Left ventricle myocardium superior (tissue), 1 donor: ENCODE results near the gene WDR88. TPM values are rescaled to one million over a fixed set of nuclear protein-coding genes. Genes with fewer than 3 reads are reported as not detected.
"Not testable (repeated sequence)": the region's sequence is repeated elsewhere in the genome, so short reads cannot be mapped to it uniquely, and the experiment has no call there.

Experiments used
- ATAC-seq: fragments of 200-7000 bp; cut with Tn5 transposase; one replicate; pipeline ENCODE4 v1.9.1; 2020; ENCODE audit warnings: mild to moderate bottlenecking, moderate library complexity
- DNase-seq: peaks from one replicate; pipeline ENCODE4 v3.0.0-alpha.2; 2020
- intact Hi-C: fragments of 100-400 bp; cut with micrococcal nuclease; formaldehyde crosslinking; loops from one replicate; pipeline ENCODE4 v1.11.0; 2022
- total RNA-seq: library from RNA; stranded (reverse); fragmentation: NEBNext Ultra II Directional; extraction: Animal tissue kit (Norgen Biotek cat#: 25700); gene quantifications from one replicate; pipeline ENCODE4 v1.2.1, GENCODE V29; 2021
- donor health status: DM: no; HTN: yes; CAD: no; lungs with severe emphysema.

The WDR88 gene
- total RNA-seq, 1 donor from 2014 or later, result not detected

DNA sequence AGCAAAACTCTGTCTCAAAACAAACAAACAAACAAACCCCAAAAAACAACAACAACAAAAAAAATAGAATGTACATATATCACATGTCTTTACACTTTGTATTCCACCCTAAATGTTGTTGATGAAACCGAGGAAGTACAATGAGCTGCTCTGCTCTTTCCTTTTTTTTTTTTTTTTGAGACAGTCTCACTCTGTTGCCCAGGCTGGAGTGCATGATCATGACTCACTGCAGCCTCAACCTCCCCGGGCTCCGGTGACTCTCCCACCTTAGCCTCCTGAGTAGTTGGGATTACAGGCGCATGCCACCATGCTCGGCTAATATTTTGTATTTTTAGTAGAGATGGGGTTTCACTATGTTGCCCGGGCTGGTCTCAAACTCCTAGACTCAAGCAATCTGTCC, 31.6 kb downstream of the WDR88 start:
- no peak for DNase-seq
- no peak for ATAC-seq
- intact Hi-C loops, result no loop called here

DNA sequence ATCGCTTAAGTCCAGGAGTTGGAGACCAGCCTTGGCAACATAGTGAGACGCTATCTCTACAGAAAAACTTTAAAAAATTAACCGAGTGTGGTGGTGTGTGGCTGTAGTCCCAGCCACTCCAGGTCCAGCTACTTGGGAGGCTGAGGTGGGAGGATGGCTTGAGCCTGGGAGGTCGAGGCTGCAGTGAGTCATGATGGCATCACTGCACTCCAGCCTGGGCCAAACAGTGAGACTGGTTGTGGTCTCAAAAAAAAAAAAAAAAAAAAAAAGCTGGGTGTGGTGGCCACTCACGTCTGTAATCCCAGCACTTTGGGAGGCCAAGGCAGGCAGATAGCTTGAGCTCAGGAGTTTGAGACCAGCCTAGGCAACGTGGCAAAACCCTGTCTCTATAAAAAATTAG, 34.1 kb downstream of the WDR88 start:
- ATAC-seq, intact Hi-C loops, DNase-seq: not testable (repeated sequence)

DNA sequence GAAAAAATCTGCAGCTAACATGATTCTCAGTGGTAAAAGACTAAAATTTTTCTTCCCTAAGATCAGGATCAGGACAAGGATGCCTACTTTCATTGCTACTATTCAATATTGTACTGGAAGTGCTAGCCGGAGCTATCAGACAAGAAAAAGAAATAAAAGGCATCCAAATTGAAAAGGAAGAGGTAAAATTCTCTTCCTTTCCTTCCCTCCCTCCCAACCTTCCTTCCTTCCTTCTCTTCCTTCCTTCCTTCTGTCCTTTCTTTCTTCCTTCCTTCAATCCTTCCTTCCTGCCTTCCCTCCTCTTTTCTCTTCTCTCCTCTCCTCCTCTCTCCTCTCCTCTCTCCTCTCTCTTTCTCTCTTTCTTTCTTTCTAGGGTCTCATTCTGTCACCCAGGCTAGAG, 35.5 kb downstream of the WDR88 start:
- intact Hi-C loops, result no loop called here
- no peak for ATAC-seq

DNA sequence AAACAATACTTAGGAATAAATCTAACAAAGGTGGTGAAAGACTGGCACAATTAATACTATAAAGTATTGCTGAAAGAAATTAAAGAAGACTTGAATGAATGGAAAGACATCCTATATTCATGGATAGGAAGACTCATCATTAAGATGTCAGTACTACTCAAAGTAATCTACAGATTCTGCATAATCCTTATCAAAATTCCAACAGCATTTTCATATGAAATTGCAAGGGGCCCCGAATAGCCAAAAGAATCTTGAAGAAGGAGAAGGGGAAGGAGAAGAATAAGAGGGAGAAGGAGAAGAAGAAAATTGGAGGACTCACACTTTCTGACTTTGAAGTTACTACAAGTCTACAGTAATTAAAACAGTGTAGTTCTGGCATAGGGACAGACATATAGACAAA, 36.6 kb downstream of the WDR88 start:
- DNase-seq (no peak), ATAC-seq (no peak)
- intact Hi-C loops, result no loop called here

More for the DNA sequence above, 35.5 kb downstream of the WDR88 start:
- no peak for DNase-seq

DNA sequence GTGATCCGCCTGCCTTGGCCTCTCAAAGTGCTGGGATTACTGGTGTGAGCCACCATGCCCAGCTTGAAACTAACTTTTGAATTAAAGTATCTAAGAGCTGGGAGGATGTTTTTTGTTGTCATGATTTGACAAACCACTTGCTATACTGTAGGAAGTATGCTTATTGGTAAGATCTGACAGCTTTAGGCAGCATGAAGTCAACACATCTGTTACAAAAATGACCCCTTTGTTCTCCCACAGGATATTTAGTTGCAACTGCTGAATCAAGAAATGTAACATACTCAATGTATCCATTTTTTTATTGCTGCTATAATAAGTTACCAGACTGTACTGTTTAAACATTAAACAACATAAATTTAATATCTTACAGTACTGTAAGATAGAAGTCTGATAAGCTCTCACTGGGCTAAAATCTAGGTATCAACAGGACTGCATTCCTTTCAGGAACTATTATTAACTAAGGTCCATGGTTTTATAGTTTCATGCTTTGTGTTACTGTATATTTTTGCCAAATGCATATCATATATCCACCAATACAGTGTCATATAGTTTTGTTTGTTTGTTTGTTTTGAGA, 39.4 kb downstream of the WDR88 start:
- intact Hi-C loops, result no loop called here
- ATAC-seq (no peak), DNase-seq (no peak)

DNA sequence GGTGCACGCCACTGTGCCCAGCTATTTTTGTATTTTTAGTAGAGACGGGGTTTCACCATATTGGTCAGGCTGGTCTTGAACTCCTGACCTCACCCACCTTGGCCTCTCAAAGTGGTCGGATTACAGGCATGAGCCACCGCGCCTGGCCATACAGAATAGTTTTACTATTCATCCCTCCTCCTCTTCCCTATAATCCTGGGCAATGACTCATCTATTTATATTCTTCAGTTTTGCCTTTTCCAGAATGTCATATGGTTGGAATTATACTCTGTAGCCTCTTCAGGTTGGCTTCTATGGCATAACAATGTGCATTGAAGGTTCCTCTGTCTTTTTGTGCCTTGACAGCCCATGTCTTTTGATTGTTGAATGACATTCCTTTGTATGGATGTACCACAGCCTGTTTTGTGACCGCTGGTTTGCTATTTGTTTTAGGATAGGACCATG, 40.0 kb downstream of the WDR88 start:
- intact Hi-C loops, result no loop called here
- ATAC-seq, result no peak

DNA sequence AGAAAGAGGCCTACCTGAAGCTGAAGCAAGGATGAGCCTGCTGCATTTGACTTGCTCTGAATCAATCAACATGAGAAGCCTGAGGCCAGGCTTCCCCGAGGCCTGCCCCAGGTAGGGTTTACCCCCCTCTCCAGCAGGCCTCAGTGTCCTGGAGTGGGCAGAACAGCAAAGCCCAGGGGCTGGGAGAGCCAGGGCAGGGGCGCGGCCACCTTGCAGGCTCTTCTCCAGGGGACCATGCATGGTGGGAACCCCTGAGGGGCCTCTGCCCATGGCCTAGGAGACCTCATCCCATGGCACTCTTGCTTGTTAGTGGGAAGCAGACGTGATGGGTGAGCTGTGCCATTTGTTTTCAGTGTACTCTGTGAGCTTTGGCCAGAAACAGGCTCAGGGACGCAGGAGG, 42.3 kb downstream of the WDR88 start:
- DNase-seq (no peak), ATAC-seq (no peak)
- intact Hi-C loops, result no loop called here

More for the DNA sequence above, 40.0 kb downstream of the WDR88 start:
- no peak for DNase-seq

DNA sequence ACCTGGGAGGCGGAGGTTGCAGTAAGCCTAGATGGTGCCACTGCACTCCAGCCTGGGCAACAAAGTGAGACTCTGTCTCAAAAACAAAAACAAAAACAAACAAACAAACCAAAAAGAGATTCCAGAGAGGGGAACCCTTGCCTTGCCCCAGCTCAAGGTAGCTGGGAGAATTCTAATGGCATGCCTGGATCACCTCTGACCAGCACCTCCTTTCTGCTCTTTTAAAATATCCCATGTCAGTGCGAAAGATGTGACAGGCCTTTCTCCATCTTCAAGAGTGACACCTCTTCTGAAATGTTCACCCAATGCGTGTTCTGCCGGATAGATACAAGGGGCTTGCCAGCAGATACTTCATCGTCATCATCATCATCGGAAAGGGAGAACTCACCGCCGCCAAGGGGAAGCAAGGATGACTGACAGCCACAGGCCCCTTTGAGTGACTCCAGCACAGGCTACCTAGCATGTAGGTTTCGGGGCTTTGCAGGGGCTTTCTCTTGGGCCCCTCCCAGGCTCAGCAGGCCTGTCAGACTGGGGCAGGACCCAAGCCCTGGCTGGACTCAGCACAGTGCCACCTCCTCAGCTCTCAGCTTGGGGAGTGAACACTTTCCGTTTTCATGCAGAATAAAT, 43.4 kb downstream of the WDR88 start:
- intact Hi-C loops, result no loop called here
- DNase-seq, result no peak
- no peak for ATAC-seq

DNA sequence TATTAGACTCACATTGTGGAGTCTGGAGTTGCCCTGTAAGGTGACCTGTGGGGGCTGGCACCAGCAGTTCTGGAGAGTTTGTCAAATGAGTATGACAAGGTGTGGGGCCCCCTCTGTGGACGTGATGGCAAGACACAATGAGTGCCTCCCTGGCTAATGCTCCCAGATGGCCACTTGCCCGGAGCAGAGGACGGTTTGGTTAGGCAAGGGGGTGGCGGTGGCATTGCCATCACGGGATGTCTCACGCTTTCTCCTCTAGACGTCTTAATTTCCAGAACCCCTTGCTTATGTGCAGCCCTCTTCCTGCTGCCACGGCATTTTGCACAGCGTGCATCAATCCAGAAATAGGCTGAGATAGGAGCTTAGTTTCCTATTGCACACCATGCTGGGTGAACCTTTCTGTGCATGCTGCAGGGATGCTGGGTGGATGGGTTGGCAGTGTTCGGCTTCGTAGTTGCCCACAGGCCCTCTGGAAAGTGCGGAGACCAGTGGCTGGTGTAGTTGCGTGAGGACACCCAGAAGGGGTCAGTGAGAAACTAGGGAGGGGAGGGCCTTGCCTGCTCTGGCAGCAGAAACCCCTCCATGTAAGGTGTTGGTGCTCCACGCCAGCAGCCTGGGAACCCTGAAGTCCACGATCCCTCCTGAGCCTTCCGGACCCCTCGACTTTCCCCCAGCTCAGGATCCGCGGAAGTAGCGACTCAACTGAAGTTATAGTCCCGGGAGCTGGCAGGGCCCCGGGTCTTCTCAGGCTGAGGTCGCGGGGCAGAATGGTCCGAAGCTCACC, 44.2 kb downstream of the WDR88 start:
- DNase-seq, result peak; percentile 37
- intact Hi-C loops, result no loop called here
- peak; percentile 0 for ATAC-seq

DNA sequence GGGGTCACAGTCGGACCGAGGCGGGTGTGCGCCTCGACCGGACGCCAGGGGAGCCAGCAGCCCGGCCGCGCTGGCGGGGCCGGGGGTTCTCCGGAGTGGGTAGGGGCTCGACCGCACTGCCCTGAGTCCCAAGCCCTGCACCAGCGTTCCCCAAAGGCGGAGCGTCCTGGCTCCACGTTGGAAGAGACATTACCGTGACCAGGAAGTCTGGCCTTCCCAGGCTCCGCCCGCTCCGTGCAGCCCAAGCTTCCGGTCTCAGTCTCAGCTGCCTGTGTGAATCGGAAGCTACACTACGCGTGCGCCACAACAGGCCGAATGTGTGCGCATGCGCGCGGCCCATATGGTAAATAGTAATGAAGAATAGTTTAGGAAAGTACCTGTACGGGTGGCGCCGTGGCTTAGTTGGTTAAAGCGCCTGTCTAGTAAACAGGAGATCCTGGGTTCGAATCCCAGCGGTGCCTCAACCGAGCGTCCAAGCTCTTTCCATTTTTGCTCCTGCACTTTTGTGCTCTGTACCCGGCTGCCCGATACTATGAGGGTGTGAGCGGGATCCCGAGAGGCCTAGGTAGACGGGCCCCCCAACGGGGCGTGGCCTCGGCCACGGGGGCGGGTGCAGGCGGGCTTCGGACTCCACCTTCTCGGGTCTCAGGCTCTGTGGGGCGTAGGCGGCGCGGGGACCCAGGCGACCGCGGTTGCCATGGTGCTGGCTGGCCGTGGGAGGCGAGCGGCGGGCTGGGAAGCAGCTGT, 44.9 kb downstream of the WDR88 start:
- intact Hi-C loops, result no loop called here
- DNase-seq (peak; percentile 97), ATAC-seq (peak; percentile 94)

DNA sequence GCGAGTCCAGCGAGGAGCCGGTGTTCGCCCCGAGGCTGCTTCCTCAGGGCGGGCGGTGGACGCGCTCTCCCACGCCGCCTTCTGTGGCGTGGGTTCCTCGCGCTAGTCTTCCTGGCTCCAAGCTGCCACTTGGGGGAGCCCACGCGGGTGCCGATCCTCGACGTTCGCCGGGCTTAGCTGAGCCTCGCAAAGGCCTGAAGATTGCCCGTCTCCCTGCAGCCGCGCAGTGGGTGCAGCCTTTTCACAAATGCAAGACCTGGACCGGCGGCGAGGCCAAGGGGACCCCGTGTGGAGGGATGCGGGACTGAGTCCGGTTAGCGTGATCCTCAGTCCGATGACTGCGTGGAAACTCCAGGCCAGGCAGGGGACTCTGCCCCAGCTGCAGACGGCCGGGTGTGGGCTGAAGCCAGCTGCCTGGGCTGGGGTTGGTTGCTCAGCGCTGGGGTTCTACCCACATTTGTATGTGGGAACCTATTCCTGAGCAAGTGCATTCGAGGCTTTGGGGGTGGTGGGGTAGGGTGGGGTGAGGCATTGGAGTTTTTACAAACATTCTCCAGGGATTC, 45.6 kb downstream of the WDR88 start:
- ATAC-seq (no peak), DNase-seq (no peak)
- intact Hi-C loops, result no loop called here

DNA sequence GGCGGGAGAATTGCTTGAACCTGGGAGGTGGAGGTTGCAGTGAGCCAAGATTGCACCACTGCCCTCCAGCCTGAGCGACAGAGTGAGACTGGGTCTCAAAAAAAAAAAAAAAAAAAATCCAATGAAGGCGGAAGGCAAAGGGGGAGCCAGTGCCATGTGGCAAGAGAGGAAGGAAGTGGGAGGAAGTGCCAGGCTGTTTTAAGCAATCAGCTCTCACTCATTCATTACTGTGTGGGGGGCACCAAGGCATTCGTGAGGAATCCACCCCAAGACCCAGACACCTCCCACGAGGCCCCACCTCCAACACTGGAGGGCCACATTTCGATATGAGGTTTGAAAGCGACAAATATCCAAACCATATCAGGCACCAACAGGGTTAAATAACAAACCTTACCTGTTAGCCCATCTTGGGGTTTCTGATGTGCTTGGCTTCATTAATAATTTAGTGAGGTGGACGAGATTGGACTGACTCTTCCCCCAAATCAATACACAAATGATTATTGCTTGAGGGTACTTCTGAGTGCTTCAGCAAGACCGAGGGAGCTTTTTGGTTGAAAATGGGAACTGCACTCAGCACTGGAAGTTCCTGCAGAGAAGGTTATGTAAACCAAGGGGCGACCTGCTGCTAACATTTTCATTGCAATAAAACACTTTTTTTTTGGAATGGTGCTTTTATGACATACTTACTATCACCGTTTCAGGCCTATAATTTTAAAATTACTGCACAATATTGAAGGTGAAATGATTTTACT, 54.7 kb downstream of the WDR88 start:
- intact Hi-C loops, result no loop called here
- ATAC-seq (peak; percentile 12), DNase-seq (no peak)

DNA sequence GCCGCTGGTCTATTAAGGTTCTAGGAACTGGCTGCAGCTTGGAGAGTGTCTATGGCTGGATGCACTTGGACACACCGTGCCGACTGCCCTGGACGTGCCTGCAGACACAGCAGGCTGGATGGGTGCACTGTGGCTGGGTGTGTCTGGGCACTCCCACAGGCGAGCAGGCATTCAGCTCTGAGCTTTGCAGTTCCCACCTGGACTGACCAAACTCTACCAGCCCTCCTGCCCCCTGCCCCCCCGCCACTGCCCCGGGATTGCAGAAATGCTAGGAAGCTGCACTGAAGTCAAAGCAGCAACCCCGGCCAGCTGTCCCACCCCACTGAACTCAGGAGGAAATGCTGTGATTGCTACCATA, 55.2 kb downstream of the WDR88 start:
- no peak for ATAC-seq
- DNase-seq, result no peak
- intact Hi-C loops, result no loop called here

DNA sequence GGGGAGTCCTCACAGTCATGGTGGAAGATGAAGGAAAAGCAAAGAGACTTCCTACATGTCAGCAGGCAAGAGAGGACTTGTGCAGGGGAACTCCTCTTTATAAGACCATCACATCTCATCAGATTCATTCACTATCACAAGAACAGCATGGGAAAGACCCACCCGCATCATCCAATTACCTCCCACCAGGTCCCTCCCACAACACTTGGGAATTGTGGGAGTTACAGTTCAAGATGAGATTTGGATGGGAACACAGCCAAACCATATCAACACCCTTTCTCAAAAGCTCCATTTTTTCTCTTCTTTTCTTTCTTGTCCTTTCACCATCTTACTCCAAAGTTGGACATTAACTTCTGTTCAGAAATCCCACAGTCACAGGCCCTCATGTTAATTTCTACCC, 57.5 kb downstream of the WDR88 start:
- ATAC-seq (no peak), DNase-seq (no peak)
- intact Hi-C loops, result no loop called here

DNA sequence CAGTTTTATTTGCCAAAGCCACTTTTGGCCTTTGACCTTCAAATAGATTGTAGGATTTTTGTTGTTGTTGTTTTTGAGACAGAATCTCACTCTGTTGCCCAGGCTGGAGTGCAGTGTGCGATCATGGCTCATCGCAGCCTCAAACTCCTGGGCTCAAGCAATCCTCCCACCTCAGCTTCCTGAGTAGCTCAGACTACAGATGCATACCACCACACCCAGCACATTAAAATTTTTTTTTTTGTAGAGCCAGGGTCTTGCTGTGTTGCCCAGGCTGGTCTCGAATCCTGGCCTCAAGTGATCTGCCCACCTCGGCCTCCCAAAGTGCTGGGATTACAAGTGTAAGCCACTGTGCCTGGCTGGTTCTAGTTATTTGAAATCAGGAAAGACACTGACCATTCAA, 59.2 kb downstream of the WDR88 start:
- ATAC-seq, DNase-seq, intact Hi-C loops: not testable (repeated sequence)

DNA sequence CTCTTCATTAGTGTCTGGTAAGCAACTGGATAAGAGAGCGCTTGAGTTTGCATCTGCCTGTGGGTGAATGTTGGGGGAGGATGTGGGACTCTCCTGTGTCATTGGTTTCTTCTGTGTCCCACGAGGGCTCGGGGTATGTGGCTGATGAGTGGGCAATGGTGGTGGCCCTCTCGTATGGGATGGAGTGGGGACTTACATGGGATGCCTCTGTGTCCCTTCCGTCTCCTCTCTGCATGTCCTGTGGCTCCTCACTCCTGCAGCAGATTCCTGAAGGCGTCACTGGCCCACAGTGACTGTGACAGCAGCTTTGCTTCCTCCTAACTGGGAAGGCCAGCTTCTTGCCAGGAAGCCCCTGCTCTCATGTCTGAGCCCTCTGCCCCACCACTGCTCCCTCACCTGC, 59.6 kb downstream of the WDR88 start:
- no peak for DNase-seq
- intact Hi-C loops, result no loop called here

DNA sequence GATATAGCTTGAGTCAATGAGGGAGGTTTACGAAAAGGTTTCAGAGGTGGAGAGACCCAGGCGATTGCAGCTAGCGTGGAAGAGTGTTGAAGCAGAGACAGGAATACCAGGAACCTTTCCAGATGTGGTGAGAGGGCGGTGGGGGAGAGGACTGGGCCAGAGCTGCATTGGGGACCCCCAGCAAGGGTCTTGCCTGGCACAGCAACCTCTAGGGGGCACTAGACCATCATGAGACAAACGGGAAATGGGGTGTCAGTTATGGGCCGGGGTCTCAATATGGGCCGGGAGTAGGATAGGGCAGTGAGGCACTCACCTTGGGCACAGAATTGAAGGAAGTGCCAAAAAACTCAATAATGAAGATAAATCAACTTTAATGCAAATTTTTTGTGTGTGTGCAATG, 60.1 kb downstream of the WDR88 start:
- intact Hi-C loops, result no loop called here
- ATAC-seq (no peak), DNase-seq (no peak)

More for the DNA sequence above, 59.6 kb downstream of the WDR88 start:
- ATAC-seq, result no peak

DNA sequence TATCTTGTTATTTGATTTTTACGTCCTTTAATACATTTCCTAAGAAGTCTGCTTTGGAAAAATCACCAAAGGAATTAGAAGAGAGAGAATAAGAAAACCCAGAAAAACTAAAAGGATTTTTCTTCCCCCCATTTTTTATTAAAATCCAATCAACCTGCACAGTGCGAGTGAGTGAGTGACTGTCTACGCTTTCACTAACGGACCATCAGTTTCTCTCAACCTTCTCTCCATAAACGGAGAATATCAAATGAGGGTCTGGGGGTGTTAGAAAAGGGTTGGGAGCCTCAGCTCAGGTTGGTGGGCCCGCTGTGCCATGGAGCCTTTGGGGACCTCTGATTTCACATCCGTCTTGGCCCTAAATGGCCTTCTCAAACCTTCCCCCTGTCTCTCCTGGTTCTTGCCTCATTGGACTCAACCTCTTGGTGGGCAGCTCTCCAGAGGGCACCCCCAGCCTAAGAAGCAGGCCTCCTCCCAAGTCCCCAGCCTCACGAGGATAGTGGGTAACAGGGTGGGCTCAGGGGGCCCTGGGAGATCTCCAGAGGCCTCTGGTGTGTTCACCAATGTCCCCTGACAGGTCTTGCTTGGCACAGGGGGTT, 61.5 kb downstream of the WDR88 start:
- intact Hi-C loops, result no loop called here
- DNase-seq (no peak), ATAC-seq (no peak)
